ENCODE measurements around the gene RPGR.

GRCh38 chrX:38347136-38347535 lies 19.8 kb upstream of the RPGR start:
- TF ChIP-seq CTCF (IDR thresholded peaks at IDR 0.05; ENCODE audit: low read length): no peak
- TF ChIP-seq EZH2 (IDR thresholded peaks at IDR 0.05; ENCODE audit: borderline replicate concordance, low read length): no peak

Measured in OCI-LY1 (cell line).